ENCODE data around the gene SYT17. TPM values are rescaled to one million over a fixed set of nuclear protein-coding genes. Genes with fewer than 3 reads are reported as not detected.

The SYT17 gene
- total RNA-seq, 4 donors from 2014 or later, result 4.2 to 9.0 (median 6.3) TPM

DNA sequence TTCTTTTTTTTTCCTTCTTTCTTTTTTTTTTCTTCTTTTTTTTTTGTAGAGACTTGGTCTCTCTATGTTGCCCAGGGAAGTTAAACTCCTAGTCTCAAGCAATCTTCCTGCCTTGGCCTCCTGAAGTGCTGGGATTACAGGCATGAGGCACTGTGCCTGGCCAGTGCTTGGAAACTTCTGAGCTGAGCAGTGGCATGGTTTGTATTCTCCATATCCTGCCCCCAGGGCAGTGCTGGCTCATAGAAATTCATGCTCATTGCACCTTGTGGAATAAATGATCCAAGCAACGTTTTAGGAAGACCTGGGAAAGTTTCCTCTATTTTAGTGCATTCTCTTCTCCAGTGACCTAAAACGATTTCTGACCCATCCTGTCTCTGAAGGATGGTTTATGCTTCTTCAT is 16.7 kb upstream of the SYT17 start:
- ATAC-seq, result no peak
- Histone ChIP-seq H3K9me3 (peaks cover 0 to 12% (median 0%) of the 10 kb centered on the region in 3 donors), H3K36me3 (no peaks in the 10 kb centered on the region), H3K4me1 (no peaks in the 10 kb centered on the region), H3K4me3 (no peak overlapping the region), H3K27ac (no peak overlapping the region), H3K27me3 (peaks cover 10% of the 10 kb centered on the region)
- TF ChIP-seq POLR2A (IDR thresholded peaks at IDR 0.05) (no peak), POLR2AphosphoS5 (IDR thresholded peaks at IDR 0.05) (no peak), EP300 (IDR thresholded peaks at IDR 0.05) (no peak)
- TF ChIP-seq, protein P1, sequence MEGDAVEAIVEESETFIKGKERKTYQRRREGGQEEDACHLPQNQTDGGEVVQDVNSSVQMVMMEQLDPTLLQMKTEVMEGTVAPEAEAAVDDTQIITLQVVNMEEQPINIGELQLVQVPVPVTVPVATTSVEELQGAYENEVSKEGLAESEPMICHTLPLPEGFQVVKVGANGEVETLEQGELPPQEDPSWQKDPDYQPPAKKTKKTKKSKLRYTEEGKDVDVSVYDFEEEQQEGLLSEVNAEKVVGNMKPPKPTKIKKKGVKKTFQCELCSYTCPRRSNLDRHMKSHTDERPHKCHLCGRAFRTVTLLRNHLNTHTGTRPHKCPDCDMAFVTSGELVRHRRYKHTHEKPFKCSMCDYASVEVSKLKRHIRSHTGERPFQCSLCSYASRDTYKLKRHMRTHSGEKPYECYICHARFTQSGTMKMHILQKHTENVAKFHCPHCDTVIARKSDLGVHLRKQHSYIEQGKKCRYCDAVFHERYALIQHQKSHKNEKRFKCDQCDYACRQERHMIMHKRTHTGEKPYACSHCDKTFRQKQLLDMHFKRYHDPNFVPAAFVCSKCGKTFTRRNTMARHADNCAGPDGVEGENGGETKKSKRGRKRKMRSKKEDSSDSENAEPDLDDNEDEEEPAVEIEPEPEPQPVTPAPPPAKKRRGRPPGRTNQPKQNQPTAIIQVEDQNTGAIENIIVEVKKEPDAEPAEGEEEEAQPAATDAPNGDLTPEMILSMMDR (IDR thresholded peaks at IDR 0.05), result no peak
- WGBS, 2 donors (ENCODE audit: low coverage in 1 of 2), result 55% methylated on average over 2 of the region's 2 CpGs; no CpG with 5 or more reads in 1 of the 2 donors

- Histone ChIP-seq H3K4me3 (no peak overlapping the region), H3K27ac (no peak overlapping the region), H3K27me3 (peaks cover 10% of the 10 kb centered on the region), H3K4me1 (no peaks in the 10 kb centered on the region), H3K36me3 (no peaks in the 10 kb centered on the region), H3K9me3 (peaks cover 0 to 14% (median 0%) of the 10 kb centered on the region in 3 donors)
- WGBS, 2 donors (ENCODE audit: low coverage in 1 of 2), result 55 to 73% methylated on average over 1 of the region's 1 CpG
- TF ChIP-seq EP300 (IDR thresholded peaks at IDR 0.05) (no peak), POLR2A (IDR thresholded peaks at IDR 0.05) (no peak), POLR2AphosphoS5 (IDR thresholded peaks at IDR 0.05) (no peak)
- TF ChIP-seq, protein P1 (IDR thresholded peaks at IDR 0.05), result no peak
- no peak for ATAC-seq
Measured at GRCh38 chr16:19152042-19152441, 16.0 kb upstream of the SYT17 start.

DNA sequence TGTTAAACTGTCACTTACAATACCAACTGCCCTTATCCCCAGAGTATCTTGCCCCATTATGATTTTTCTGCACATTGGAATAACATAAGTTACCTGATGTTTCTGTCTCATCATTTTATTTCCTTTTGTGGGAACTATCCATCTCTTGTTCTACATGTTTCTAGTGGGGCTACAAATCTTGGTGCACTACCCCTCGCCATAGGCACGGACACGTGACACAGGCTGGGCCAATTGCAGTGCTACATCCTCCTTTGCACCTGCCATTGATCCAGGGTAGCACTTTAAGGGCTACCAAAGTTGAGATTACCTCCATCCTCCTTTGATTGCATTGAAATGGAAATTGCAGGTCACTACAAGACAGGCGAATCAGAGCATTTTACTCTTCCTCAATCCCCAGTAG is 14.2 kb upstream of the SYT17 start:
- H3K27ac ChIP-seq, result no peak overlapping the region
- TF ChIP-seq EP300 (IDR thresholded peaks at IDR 0.05), result no peak
- no peak for TF ChIP-seq POLR2AphosphoS5 (IDR thresholded peaks at IDR 0.05)
- TF ChIP-seq, protein P1 (IDR thresholded peaks at IDR 0.05), result no peak
- TF ChIP-seq POLR2A (IDR thresholded peaks at IDR 0.05), result no peak
- ATAC-seq, result no peak
- H3K9me3 ChIP-seq, result peaks cover 0 to 10% (median 0%) of the 10 kb centered on the region in 3 donors
- H3K36me3 ChIP-seq, result no peaks in the 10 kb centered on the region
- 59 to 77% methylated on average over 4 of the region's 4 CpGs for WGBS, 2 donors (ENCODE audit: low coverage in 1 of 2)
- no peak overlapping the region for H3K4me3 ChIP-seq
- H3K4me1 ChIP-seq, result no peaks in the 10 kb centered on the region
- H3K27me3 ChIP-seq, result peaks cover 10% of the 10 kb centered on the region

DNA sequence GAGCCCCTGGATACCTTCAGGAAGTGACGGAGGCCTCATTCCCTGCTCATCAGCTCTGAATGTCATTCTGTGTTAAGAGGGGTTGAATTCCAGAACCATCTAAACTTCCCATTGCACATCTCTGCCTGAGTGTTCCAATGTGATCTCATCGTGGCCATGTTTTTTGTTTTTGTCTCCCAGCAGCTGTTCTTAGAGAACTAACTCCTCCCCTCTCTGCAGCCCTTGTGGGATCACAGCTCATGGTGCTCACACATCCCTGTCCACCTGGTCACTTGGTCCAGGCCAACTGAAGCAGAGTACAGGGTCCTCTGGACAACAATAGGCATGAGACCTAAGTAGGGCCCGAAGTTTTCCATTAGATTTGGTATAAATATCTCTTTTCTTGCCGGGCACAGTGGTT is 6.0 kb upstream of the SYT17 start:
- Histone ChIP-seq H3K4me3 (no peak overlapping the region), H3K4me1 (peaks cover 0 to 1% (median 0%) of the 10 kb centered on the region in 3 donors), H3K36me3 (no peaks in the 10 kb centered on the region), H3K27ac (no peak overlapping the region), H3K27me3 (peaks cover 2% of the 10 kb centered on the region), H3K9me3 (no peaks in the 10 kb centered on the region)
- ATAC-seq, result no peak
- 0 to 44% methylated on average over 1 to 2 of the region's 4 CpGs for WGBS, 2 donors (ENCODE audit: low coverage in 1 of 2)
- TF ChIP-seq, protein P1 (IDR thresholded peaks at IDR 0.05), result no peak
- TF ChIP-seq EP300 (IDR thresholded peaks at IDR 0.05) (no peak), POLR2A (IDR thresholded peaks at IDR 0.05) (no peak), POLR2AphosphoS5 (IDR thresholded peaks at IDR 0.05) (no peak)

DNA sequence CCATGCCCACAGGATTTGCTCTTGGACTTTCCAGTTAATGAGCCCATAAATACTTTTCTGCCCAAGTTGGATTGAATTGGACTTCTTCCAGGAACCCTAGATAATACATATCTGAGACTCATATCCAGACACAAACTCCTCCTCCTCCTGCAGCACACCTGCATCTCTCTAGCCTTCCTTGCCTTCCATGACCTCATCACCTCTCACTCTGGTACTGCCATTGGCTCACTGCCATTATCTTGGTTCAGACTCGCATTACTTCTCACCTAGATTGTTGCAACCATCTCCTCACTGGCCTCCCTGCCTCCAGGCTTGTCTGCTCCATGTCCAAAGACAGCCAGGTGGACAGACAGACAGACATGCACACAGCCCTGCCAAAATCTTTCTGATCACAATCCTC is 4.8 kb upstream of the SYT17 start:
- no peak overlapping the region for H3K4me3 ChIP-seq
- 100% methylated on average over 1 of the region's 1 CpG for WGBS, 2 donors (ENCODE audit: low coverage in 1 of 2)
- H3K4me1 ChIP-seq, result peaks cover 0 to 13% (median 5%) of the 10 kb centered on the region in 3 donors
- peaks cover 13% of the 10 kb centered on the region for H3K27me3 ChIP-seq
- TF ChIP-seq POLR2A (IDR thresholded peaks at IDR 0.05) (no peak), EP300 (IDR thresholded peaks at IDR 0.05) (no peak), POLR2AphosphoS5 (IDR thresholded peaks at IDR 0.05) (no peak)
- TF ChIP-seq, protein P1 (IDR thresholded peaks at IDR 0.05), result no peak
- no peaks in the 10 kb centered on the region for H3K36me3 ChIP-seq
- H3K9me3 ChIP-seq, result no peaks in the 10 kb centered on the region
- H3K27ac ChIP-seq, result no peak overlapping the region
- no peak for ATAC-seq
